GM12892 (cell line): ENCODE results near the gene FGF19.

ENCODE experiments used
- POLR2AphosphoS5 ChIP-seq: IDR thresholded peaks from 2 replicates; pipeline ENCODE4 v1.6.1; 2011; ENCODE audit warnings: low read depth, low read length, control low read depth
- TAF1 ChIP-seq: IDR thresholded peaks from 2 replicates; pipeline ENCODE4 v1.6.1; 2011; ENCODE audit warnings: low read depth, mild to moderate bottlenecking, control low read depth, low read length, borderline replicate concordance

GRCh38 chr11:69651834-69652620, 51.8 kb downstream of the FGF19 start:
- TF ChIP-seq POLR2AphosphoS5 (no peak), TAF1 (no peak)
